Ovary (tissue), 3 donors: ENCODE results near the gene STK32C.

Experiments
- EP300 ChIP-seq: sonication (generic); formaldehyde crosslinking; IDR thresholded peaks from one replicate; pipeline ENCODE4 v1.6.1; 2017; ENCODE audit warnings: antibody characterized with exemption
- POLR2A ChIP-seq: fragments of 450-650 bp; IDR thresholded peaks from one replicate; pipeline ENCODE4 v1.6.1; 2017; ENCODE audit warnings: antibody characterized with exemption, mild to moderate bottlenecking, moderate library complexity
- TF ChIP-seq, protein P1 (sequence below), 3 donors: fragments of 450-650 bp in 2 of 3; fragments of 200-600 bp in 1 of 3; IDR thresholded peaks; one replicate each; pipeline versions ENCODE4 v1.5.1 to v1.8.0; 2016 to 2022; ENCODE audit warnings: antibody characterized with exemption in 3 of 3, mild to moderate bottlenecking in 1 of 3
- donor health status: DM: no; HTN: no; CAD: no.

DNA sequence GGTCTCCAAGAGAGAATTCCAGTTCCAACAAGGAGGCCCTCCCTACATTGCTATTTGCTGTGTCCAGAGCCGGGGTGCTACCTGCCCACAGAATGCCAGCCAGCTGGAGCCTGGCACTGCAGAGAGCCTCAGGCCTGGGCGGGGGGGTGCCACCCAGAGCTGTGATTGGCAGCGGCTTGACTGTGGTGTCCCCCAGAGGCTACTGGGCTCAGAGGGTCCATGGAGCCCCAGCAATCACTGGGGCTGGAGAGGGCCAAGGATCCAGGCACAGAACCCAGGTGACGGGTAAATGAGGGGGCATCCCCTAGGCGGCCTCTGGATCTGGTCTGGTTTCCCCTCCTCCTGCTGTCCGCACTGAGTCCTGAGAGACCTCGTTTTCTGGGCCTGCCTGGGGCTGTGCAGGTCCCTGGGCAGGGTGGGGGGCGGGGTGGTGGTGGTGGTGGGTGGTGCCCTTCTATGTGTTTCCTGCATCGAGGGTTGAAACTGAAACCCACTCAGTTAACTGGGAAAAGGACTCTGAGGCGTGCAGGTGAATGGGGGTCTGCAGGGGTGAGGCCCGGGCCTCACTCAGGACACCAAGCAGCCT is 108.4 kb downstream of the STK32C start:
- TF ChIP-seq, protein P1, sequence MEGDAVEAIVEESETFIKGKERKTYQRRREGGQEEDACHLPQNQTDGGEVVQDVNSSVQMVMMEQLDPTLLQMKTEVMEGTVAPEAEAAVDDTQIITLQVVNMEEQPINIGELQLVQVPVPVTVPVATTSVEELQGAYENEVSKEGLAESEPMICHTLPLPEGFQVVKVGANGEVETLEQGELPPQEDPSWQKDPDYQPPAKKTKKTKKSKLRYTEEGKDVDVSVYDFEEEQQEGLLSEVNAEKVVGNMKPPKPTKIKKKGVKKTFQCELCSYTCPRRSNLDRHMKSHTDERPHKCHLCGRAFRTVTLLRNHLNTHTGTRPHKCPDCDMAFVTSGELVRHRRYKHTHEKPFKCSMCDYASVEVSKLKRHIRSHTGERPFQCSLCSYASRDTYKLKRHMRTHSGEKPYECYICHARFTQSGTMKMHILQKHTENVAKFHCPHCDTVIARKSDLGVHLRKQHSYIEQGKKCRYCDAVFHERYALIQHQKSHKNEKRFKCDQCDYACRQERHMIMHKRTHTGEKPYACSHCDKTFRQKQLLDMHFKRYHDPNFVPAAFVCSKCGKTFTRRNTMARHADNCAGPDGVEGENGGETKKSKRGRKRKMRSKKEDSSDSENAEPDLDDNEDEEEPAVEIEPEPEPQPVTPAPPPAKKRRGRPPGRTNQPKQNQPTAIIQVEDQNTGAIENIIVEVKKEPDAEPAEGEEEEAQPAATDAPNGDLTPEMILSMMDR (IDR thresholded peaks at IDR 0.05) = no peak
- TF ChIP-seq POLR2A = no peak
- TF ChIP-seq EP300 = no peak
